ENCODE data around the gene PRDM9.
"Not testable (repeated sequence)": the region's sequence is repeated elsewhere in the genome, so short reads cannot be mapped to it uniquely, and the experiment has no call there.

PRDM9 gene

DNA sequence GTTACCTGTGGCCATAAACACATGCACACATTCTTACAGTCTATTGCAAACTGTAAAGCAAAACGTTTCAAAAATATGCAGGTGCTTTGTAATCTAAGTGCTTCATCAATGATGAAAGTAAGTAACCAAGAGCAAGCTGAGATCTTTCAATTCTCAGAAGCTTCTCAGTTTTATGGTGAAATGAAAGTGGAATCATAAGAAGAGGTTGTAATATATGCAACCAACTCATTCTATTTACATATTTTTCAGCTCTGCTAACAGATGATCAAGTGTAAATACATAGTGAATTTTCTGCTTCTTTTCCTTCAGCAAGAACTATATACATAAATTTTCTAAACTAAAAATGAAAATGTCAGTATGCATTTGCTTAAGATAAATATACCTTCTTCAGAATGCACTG lies 33.1 kb upstream of the PRDM9 start:
- TF ChIP-seq CTCF (IDR thresholded peaks at IDR 0.05; ENCODE audit: low read depth, low read length), result no peak
- no peak for DNase-seq (ENCODE audit: extremely low read depth, low read depth)

DNA sequence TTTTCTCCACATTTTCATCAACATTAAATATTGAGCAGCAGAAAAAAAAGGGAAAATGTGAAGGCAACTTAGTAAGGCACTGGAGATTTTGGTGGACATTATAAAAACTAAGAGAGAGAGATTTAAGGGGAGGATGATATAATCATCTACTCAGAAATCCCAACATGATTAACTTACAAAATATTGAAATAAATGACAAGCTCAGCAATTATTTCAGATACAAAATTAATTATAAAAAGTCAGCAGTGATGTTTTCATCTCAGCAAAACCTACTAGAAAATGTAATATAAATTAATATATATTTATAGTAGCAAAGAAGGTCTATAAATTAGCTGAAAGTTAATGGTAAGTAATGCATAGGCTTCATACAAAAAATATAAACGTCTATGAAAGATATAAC lies 30.8 kb upstream of the PRDM9 start:
- TF ChIP-seq CTCF (IDR thresholded peaks at IDR 0.05; ENCODE audit: low read depth, low read length), result no peak
- no peak for DNase-seq (ENCODE audit: extremely low read depth, low read depth)

- no peak for TF ChIP-seq CTCF (IDR thresholded peaks at IDR 0.05; ENCODE audit: low read depth, low read length)
- no peak for DNase-seq (ENCODE audit: extremely low read depth, low read depth)
Measured at GRCh38 chr5:23482642-23483041, 24.8 kb upstream of the PRDM9 start.

- TF ChIP-seq CTCF (IDR thresholded peaks at IDR 0.05; ENCODE audit: low read depth, low read length), result no peak
- DNase-seq (ENCODE audit: extremely low read depth, low read depth), result no peak
Measured at GRCh38 chr5:23483090-23483489, 24.3 kb upstream of the PRDM9 start.

DNA sequence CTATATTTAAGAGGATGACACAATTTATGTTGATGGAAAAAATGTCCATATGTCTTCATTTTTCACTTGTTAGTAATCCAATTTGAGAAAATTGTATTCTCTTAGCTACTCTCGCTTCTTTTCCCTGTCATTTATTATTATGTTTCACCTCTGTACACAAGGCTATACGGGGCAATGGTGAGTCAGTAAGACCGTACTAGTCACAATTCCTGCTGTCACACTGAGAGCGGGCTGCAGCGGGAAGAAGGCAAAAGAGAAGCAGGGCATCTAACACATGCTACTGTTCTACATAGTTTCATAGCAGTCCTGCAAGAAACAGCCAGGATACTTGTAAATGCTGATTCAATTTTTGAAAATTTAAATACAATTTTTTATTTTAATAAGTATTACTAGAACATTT lies 23.3 kb upstream of the PRDM9 start:
- DNase-seq (ENCODE audit: extremely low read depth, low read depth), result no peak
- TF ChIP-seq CTCF (IDR thresholded peaks at IDR 0.05; ENCODE audit: low read depth, low read length), result no peak

- DNase-seq (ENCODE audit: extremely low read depth, low read depth), result not testable (repeated sequence)
Measured at GRCh38 chr5:23486227-23486626, 21.2 kb upstream of the PRDM9 start.

- TF ChIP-seq CTCF (IDR thresholded peaks at IDR 0.05; ENCODE audit: low read depth, low read length), result no peak
- no peak for DNase-seq (ENCODE audit: extremely low read depth, low read depth)
Measured at GRCh38 chr5:23490993-23491392, 16.4 kb upstream of the PRDM9 start.

DNA sequence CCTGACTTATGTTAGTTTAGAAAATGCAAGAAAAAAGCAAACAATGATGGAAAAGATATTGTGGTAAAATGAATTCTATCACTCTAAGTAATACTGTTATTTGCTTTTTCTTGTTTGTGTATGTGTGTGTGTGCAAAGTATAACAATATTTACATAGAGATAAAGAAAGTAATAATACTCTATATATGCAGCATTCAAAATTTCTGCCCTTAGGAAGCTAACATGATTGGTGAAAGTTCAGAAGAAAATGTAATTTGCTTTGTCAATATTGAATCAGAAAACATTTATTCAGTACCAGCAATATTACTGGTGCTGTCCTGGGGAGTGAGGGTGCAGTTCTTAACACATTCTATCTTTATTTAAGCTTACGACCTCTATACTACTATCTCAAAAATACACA lies 12.9 kb upstream of the PRDM9 start:
- no peak for DNase-seq (ENCODE audit: extremely low read depth, low read depth)
- TF ChIP-seq CTCF (IDR thresholded peaks at IDR 0.05; ENCODE audit: low read depth, low read length), result no peak
